ENCODE measurements around the gene ZFYVE28.

ZFYVE28 gene

GRCh38 chr4:2418650-2419571, 466 bp upstream of the ZFYVE28 start, which contains the start of gene CFAP99:
Gene CFAP99, plus strand, starts transcription at chr4:2418955.
- peak within 1 kb of the TSS; percentile 49 for H3K4me3 ChIP-seq (ENCODE audit: low read length)
- TF ChIP-seq CTCF (IDR thresholded peaks at IDR 0.05; ENCODE audit: insufficient read depth, low read depth, low read length, missing control alignments), result peak; percentile 11

GRCh38 chr4:2417226-2417764, 1.1 kb downstream of the ZFYVE28 start:
- DNase-seq (ENCODE audit: low read depth), result no peak
- no peak for TF ChIP-seq CTCF (IDR thresholded peaks at IDR 0.05; ENCODE audit: insufficient read depth, low read depth, low read length, missing control alignments)

More at GRCh38 chr4:2418650-2419571, 466 bp upstream of the ZFYVE28 start, which contains the start of gene CFAP99:
- peak; percentile 97 for DNase-seq (ENCODE audit: low read depth)

GRCh38 chr4:2416564-2417225, 1.8 kb downstream of the ZFYVE28 start:
- no peak for DNase-seq (ENCODE audit: low read depth)
- H3K4me3 ChIP-seq (ENCODE audit: low read length), result peak overlapping the region; percentile 22
- no peak for TF ChIP-seq CTCF (IDR thresholded peaks at IDR 0.05; ENCODE audit: insufficient read depth, low read depth, low read length, missing control alignments)

More at GRCh38 chr4:2417226-2417764, 1.1 kb downstream of the ZFYVE28 start:
- H3K4me3 ChIP-seq (ENCODE audit: low read length), result peak overlapping the region; percentile 49

GRCh38 chr4:2415881-2416563, 2.4 kb downstream of the ZFYVE28 start:
- no peak overlapping the region for H3K4me3 ChIP-seq (ENCODE audit: low read length)
- DNase-seq (ENCODE audit: low read depth), result no peak
- TF ChIP-seq CTCF (IDR thresholded peaks at IDR 0.05; ENCODE audit: insufficient read depth, low read depth, low read length, missing control alignments), result no peak

GRCh38 chr4:2415213-2415612, 3.2 kb downstream of the ZFYVE28 start:
- no peak overlapping the region for H3K4me3 ChIP-seq (ENCODE audit: low read length)
- no peak for TF ChIP-seq CTCF (IDR thresholded peaks at IDR 0.05; ENCODE audit: insufficient read depth, low read depth, low read length, missing control alignments)
- no peak for DNase-seq (ENCODE audit: low read depth)

GRCh38 chr4:2413821-2414610, 4.4 kb downstream of the ZFYVE28 start:
- DNase-seq (ENCODE audit: low read depth), result peak; percentile 26
- H3K4me3 ChIP-seq (ENCODE audit: low read length), result no peak overlapping the region
- TF ChIP-seq CTCF (IDR thresholded peaks at IDR 0.05; ENCODE audit: insufficient read depth, low read depth, low read length, missing control alignments), result no peak
